Karpas-422 (cell line): Measurements from ENCODE around the gene CSMD2. TPM values are rescaled to one million over a fixed set of nuclear protein-coding genes. Genes with fewer than 3 reads are reported as not detected.
A peak's percentile ranks its signal among the peaks of the same experiment; 100 is the strongest.

Experiments
- DNase-seq: peaks from one replicate; pipeline ENCODE4 v3.0.0-alpha.2; 2015
- H2AFZ ChIP-seq: fragments of 200-600 bp; sonication (generic); 2 replicates; pipeline ENCODE4 v1.6.1; 2014; ENCODE audit warnings: antibody characterized with exemption, low read length, mixed read lengths
- H3K27ac ChIP-seq: fragments of 200-600 bp; sonication (generic); 2 replicates; pipeline ENCODE4 v1.5.1; 2014; ENCODE audit warnings: mild to moderate bottlenecking, low read length, moderate library complexity
- H3K27me3 ChIP-seq: fragments of 200-600 bp; sonication (generic); 2 replicates; pipeline ENCODE4 v1.6.1; 2014; ENCODE audit warnings: low read length, mixed read lengths
- H3K36me3 ChIP-seq: fragments of 200-600 bp; sonication (generic); 2 replicates; pipeline ENCODE4 v1.6.1; 2014; ENCODE audit warnings: low read length, mixed read lengths; ENCODE audit not compliant: insufficient read depth
- H3K4me1 ChIP-seq: fragments of 200-600 bp; sonication (generic); 2 replicates; pipeline ENCODE4 v1.6.1; 2014; ENCODE audit warnings: mild to moderate bottlenecking, low read length, mixed read lengths
- H3K4me2 ChIP-seq: fragments of 200-600 bp; sonication (generic); 2 replicates; pipeline ENCODE4 v1.6.1; 2014; ENCODE audit warnings: low read length, low read depth, mild to moderate bottlenecking; ENCODE audit not compliant: poor library complexity, severe bottlenecking
- H3K4me3 ChIP-seq: fragments of 200-600 bp; sonication (generic); 2 replicates; pipeline ENCODE4 v1.5.1; 2014; ENCODE audit warnings: mild to moderate bottlenecking, antibody characterized with exemption, low read length, mixed read lengths
- H3K79me2 ChIP-seq: fragments of 200-600 bp; sonication (generic); 2 replicates; pipeline ENCODE4 v1.6.1; 2014; ENCODE audit warnings: mild to moderate bottlenecking, low read length, mixed read lengths
- H3K9ac ChIP-seq: fragments of 200-600 bp; sonication (generic); 2 replicates; pipeline ENCODE4 v1.6.0; 2014; ENCODE audit warnings: low read length
- H3K9me2 ChIP-seq: fragments of 200-600 bp; sonication (generic), shearing (Covaris generic); replicated peaks from 2 replicates; pipeline ENCODE4 v1.6.0; 2014; ENCODE audit warnings: mild to moderate bottlenecking, low read length, moderate library complexity; ENCODE audit not compliant: insufficient read depth
- H3K9me3 ChIP-seq: fragments of 300-700, 200-600 bp; sonication (generic); 2 replicates; pipeline ENCODE4 v1.6.1; 2014; ENCODE audit warnings: low read length, mixed read lengths
- H4K20me1 ChIP-seq: fragments of 200-600 bp; sonication (generic); 2 replicates; pipeline ENCODE4 v1.6.1; 2014; ENCODE audit warnings: mild to moderate bottlenecking, antibody characterized with exemption, low read length, low read depth; ENCODE audit not compliant: insufficient read depth
- total RNA-seq: library from RNA; depleted of rRNA; stranded (reverse); fragments of >200 nt; shearing (Covaris generic); gene quantifications from 2 replicates; pipeline ENCODE4 v1.2.3, GENCODE V29; 2014; ENCODE audit warnings: low replicate concordance

The CSMD2 gene
- total RNA-seq, 1 experiment from 2014 or later, result 0.19 TPM

DNA sequence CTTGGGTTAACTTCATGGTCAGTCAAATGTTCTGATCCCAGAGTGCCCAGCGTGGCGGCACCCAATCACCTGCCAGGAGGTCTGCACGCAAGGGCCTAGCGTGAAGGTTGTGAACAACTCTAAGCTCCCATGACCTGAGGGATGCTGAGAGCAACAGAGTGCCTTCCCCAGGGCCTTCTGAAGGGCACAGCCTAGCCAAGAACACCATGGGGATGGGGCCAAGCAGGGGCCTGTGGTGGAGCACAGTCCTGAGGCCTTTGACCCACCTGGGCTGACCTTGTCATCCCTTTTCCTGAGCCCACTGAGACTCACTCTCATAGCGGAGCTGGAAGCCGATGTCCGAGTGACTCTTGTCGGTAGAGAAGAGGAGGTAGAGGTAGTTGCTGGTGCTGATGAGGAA, 440.0 kb downstream of the CSMD2 start:
- Histone ChIP-seq H3K4me1 (peaks cover 29% of the 10 kb centered on the region), H3K9ac (no peak overlapping the region), H3K36me3 (no peaks in the 10 kb centered on the region), H3K27me3 (no peaks in the 10 kb centered on the region), H4K20me1 (no peaks in the 10 kb centered on the region), H2AFZ (no peak overlapping the region), H3K9me2 (no peaks in the 10 kb centered on the region), H3K4me3 (no peak overlapping the region), H3K27ac (no peak overlapping the region), H3K9me3 (no peaks in the 10 kb centered on the region), H3K4me2 (no peak overlapping the region), H3K79me2 (no peaks in the 10 kb centered on the region)
- no peak for DNase-seq

GRCh38 chr1:33724348-33724747, 440.7 kb downstream of the CSMD2 start:
- DNase-seq, result peak; percentile 76
- Histone ChIP-seq H3K4me2 (no peak overlapping the region), H4K20me1 (no peaks in the 10 kb centered on the region), H3K27ac (no peak overlapping the region), H2AFZ (no peak overlapping the region), H3K27me3 (no peaks in the 10 kb centered on the region), H3K36me3 (no peaks in the 10 kb centered on the region), H3K9me2 (no peaks in the 10 kb centered on the region), H3K79me2 (no peaks in the 10 kb centered on the region), H3K4me3 (no peak overlapping the region), H3K4me1 (peaks cover 36% of the 10 kb centered on the region), H3K9me3 (no peaks in the 10 kb centered on the region), H3K9ac (no peak overlapping the region)

- no peaks in the 10 kb centered on the region for H4K20me1 ChIP-seq
- no peaks in the 10 kb centered on the region for H3K79me2 ChIP-seq
- no peaks in the 10 kb centered on the region for H3K27me3 ChIP-seq
- H3K27ac ChIP-seq, result no peak overlapping the region
- H3K4me3 ChIP-seq, result no peak overlapping the region
- no peaks in the 10 kb centered on the region for H3K36me3 ChIP-seq
- peak; percentile 55 for DNase-seq
- H3K4me1 ChIP-seq, result peaks cover 36% of the 10 kb centered on the region
- H3K9me2 ChIP-seq, result no peaks in the 10 kb centered on the region
- H2AFZ ChIP-seq, result no peak overlapping the region
- no peak overlapping the region for H3K9ac ChIP-seq
- no peak overlapping the region for H3K4me2 ChIP-seq
- H3K9me3 ChIP-seq, result no peaks in the 10 kb centered on the region
These were observed 441.8 kb downstream of the CSMD2 start for GRCh38 chr1:33723251-33723650.

GRCh38 chr1:33721301-33721815, 443.7 kb downstream of the CSMD2 start:
- Histone ChIP-seq H3K9me3 (no peaks in the 10 kb centered on the region), H4K20me1 (no peaks in the 10 kb centered on the region), H3K79me2 (no peaks in the 10 kb centered on the region), H3K4me1 (peaks cover 22% of the 10 kb centered on the region), H3K27me3 (no peaks in the 10 kb centered on the region), H3K4me3 (no peak overlapping the region), H3K9me2 (no peaks in the 10 kb centered on the region), H3K9ac (no peak overlapping the region), H3K36me3 (no peaks in the 10 kb centered on the region), H2AFZ (no peak overlapping the region), H3K4me2 (no peak overlapping the region), H3K27ac (no peak overlapping the region)
- DNase-seq, result no peak

DNA sequence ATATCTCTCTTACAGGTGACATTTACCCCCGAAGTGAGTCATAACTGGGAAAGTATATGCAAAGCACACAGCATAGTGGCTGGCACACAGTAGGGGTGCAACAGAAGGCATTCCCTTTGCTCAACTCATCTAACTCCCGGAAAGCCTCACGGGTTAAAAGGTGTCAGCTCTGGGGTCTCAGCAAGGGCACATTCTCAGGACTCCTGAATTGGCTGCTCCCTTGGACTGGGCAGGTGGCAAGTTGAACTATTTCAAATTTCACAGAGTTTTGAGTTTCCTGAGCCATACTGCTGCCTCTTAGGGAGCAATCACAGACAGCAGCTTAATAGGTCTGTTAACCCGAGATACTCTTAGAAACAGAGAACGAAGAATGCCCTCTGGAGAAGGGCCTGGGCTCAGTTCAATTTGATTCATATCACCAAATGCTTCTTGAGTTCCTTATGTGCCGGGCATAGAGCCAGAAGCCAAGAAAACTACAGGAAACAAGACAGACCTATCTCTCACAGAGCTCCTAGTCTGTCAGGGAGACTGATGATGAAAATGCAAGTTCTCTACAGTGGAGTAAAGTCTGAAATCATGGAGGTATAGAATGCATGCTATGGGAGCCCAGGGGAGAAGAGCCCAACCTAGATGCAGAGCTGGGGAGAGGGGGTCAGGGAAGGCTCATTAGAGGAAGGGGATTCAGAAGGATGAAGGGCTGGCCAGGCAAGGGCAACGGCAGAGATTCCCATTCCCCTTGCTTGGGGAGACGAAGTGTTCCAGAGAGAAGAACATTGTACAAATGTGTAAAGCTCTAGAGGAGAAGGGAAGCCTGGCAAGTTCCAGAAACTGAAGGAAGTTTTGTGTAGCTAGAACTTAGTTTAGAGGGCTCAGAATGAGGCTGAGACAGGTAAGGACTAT, 445.0 kb downstream of the CSMD2 start:
- no peak overlapping the region for H3K27ac ChIP-seq
- no peak overlapping the region for H2AFZ ChIP-seq
- H3K9me3 ChIP-seq, result no peaks in the 10 kb centered on the region
- peaks cover 22% of the 10 kb centered on the region for H3K4me1 ChIP-seq
- H3K9me2 ChIP-seq, result no peaks in the 10 kb centered on the region
- H3K27me3 ChIP-seq, result no peaks in the 10 kb centered on the region
- no peak overlapping the region for H3K4me2 ChIP-seq
- H3K9ac ChIP-seq, result no peak overlapping the region
- no peak for DNase-seq
- no peaks in the 10 kb centered on the region for H4K20me1 ChIP-seq
- no peak overlapping the region for H3K4me3 ChIP-seq
- no peaks in the 10 kb centered on the region for H3K79me2 ChIP-seq
- no peaks in the 10 kb centered on the region for H3K36me3 ChIP-seq

DNA sequence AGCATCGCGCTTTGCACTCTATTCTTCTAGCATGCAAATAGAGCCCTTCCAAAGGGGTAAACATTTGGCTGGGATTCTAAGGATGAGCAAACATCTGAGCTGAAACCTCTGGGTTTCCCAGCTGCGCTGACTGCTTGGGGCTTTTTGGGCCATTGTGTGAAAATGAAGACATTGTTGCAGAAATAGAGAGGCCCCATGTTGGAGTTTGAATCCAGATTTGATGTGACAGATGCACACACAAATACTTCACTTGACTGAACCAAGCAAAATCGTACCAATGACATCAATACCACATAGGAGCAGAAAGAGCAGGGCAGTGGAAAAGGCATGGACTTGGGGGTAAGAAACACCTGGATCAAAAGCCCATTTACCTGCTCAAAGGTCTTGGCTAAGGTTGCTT, 445.7 kb downstream of the CSMD2 start:
- Histone ChIP-seq H3K36me3 (no peaks in the 10 kb centered on the region), H3K27ac (no peak overlapping the region), H3K9me3 (no peaks in the 10 kb centered on the region), H3K4me3 (no peak overlapping the region), H3K9ac (no peak overlapping the region), H3K27me3 (no peaks in the 10 kb centered on the region), H4K20me1 (no peaks in the 10 kb centered on the region), H3K79me2 (no peaks in the 10 kb centered on the region), H2AFZ (no peak overlapping the region), H3K4me2 (no peak overlapping the region), H3K9me2 (no peaks in the 10 kb centered on the region), H3K4me1 (peaks cover 22% of the 10 kb centered on the region)
- no peak for DNase-seq

GRCh38 chr1:33718186-33718585, 446.8 kb downstream of the CSMD2 start:
- no peak for DNase-seq
- H3K4me3 ChIP-seq, result no peak overlapping the region
- H3K36me3 ChIP-seq, result no peaks in the 10 kb centered on the region
- no peak overlapping the region for H2AFZ ChIP-seq
- H3K79me2 ChIP-seq, result no peaks in the 10 kb centered on the region
- H3K9ac ChIP-seq, result no peak overlapping the region
- H3K27ac ChIP-seq, result no peak overlapping the region
- H3K4me2 ChIP-seq, result no peak overlapping the region
- H3K9me2 ChIP-seq, result no peaks in the 10 kb centered on the region
- H4K20me1 ChIP-seq, result no peaks in the 10 kb centered on the region
- no peaks in the 10 kb centered on the region for H3K9me3 ChIP-seq
- H3K4me1 ChIP-seq, result peaks cover 13% of the 10 kb centered on the region
- H3K27me3 ChIP-seq, result no peaks in the 10 kb centered on the region

GRCh38 chr1:33716976-33717688, 447.9 kb downstream of the CSMD2 start:
- no peaks in the 10 kb centered on the region for H3K9me3 ChIP-seq
- DNase-seq, result no peak
- no peaks in the 10 kb centered on the region for H4K20me1 ChIP-seq
- H3K4me2 ChIP-seq, result no peak overlapping the region
- no peaks in the 10 kb centered on the region for H3K9me2 ChIP-seq
- no peak overlapping the region for H3K27ac ChIP-seq
- peaks cover 20% of the 10 kb centered on the region for H3K4me1 ChIP-seq
- H3K27me3 ChIP-seq, result no peaks in the 10 kb centered on the region
- H3K36me3 ChIP-seq, result no peaks in the 10 kb centered on the region
- no peak overlapping the region for H3K4me3 ChIP-seq
- H3K9ac ChIP-seq, result no peak overlapping the region
- no peaks in the 10 kb centered on the region for H3K79me2 ChIP-seq
- H2AFZ ChIP-seq, result no peak overlapping the region
